IMR-90 (cell line): Measurements from ENCODE around the gene EML6. TPM values are rescaled to one million over a fixed set of nuclear protein-coding genes. Genes with fewer than 3 reads are reported as not detected.

Experiments used
- ATAC-seq: fragments of 200-7000 bp; cut with Tn5 transposase; 2 replicates; pipeline ENCODE4 v1.9.1; 2020; ENCODE audit warnings: low read depth, mild to moderate bottlenecking, moderate library complexity
- BruUV-seq: library from RNA; stranded (reverse); fragments of 400-500 nt; replicated peaks from 2 replicates; lab custom pipeline; 2021; lab: Mats Ljungman, UMichigan
- CTCF ChIA-PET: fragments of 300-600 bp; formaldehyde crosslinking; extraction: SDS; loops from one replicate; lab custom pipeline; 2021; ENCODE audit warnings: antibody characterized with exemption; lab: Yijun Ruan, JAX
- POLR2A ChIA-PET: fragments of 300-600 bp; sonication (Branson Sonifier 250); formaldehyde crosslinking; loops from one replicate; lab custom pipeline; 2022; ENCODE audit warnings: antibody characterized with exemption; ENCODE audit not compliant: unreplicated experiment; lab: Charles Lee
- DNase-seq: peaks from one replicate; pipeline ENCODE4 v3.0.0; 2013
- H2AFZ ChIP-seq: replicated peaks from 2 replicates; pipeline ENCODE3; 2013; ENCODE audit warnings: low read length, mild to moderate bottlenecking; ENCODE audit not compliant: poor library complexity
- H2AK5ac ChIP-seq: 2 replicates; pipeline ENCODE4 v1.6.1; 2013; ENCODE audit warnings: low read depth, low read length, inconsistent platforms
- H2AK9ac ChIP-seq: replicated peaks from 2 replicates; pipeline ENCODE3; 2013; ENCODE audit warnings: mild to moderate bottlenecking, low read depth, low read length, moderate library complexity; ENCODE audit not compliant: poor library complexity
- H2BK120ac ChIP-seq: 2 replicates; pipeline ENCODE4 v1.6.1; 2013; ENCODE audit warnings: low read depth, low read length, inconsistent platforms
- H2BK15ac ChIP-seq: 3 replicates; pipeline ENCODE4 v1.6.1; 2013; ENCODE audit warnings: low read depth, low read length, inconsistent platforms
- H2BK20ac ChIP-seq: 2 replicates; pipeline ENCODE4 v1.6.1; 2013; ENCODE audit warnings: low read depth, mild to moderate bottlenecking, inconsistent platforms, low read length, moderate library complexity
- H2BK5ac ChIP-seq: 2 replicates; pipeline ENCODE4 v1.6.1; 2013; ENCODE audit warnings: mild to moderate bottlenecking, low read depth, low read length, inconsistent platforms; ENCODE audit not compliant: poor library complexity, severe bottlenecking
- H3K14ac ChIP-seq: replicated peaks from 2 replicates; pipeline ENCODE4 v1.6.1; 2013; ENCODE audit warnings: low read depth, low read length, inconsistent platforms
- H3K18ac ChIP-seq: 2 replicates; pipeline ENCODE4 v1.6.1; 2013; ENCODE audit warnings: low read depth, low read length, control low read depth
- H3K23ac ChIP-seq: 2 replicates; pipeline ENCODE4 v1.6.1; 2013; ENCODE audit warnings: low read depth, low read length, inconsistent platforms
- H3K27ac ChIP-seq: 2 replicates; pipeline ENCODE4 v1.5.1; 2013; ENCODE audit warnings: mild to moderate bottlenecking, control low read depth, low read length; ENCODE audit not compliant: insufficient read depth
- H3K27me3 ChIP-seq: 2 replicates; pipeline ENCODE4 v1.6.1; 2013; ENCODE audit warnings: low read length; ENCODE audit not compliant: control insufficient read depth, insufficient read depth
- H3K36me3 ChIP-seq: 2 replicates; pipeline ENCODE4 v1.6.1; 2013; ENCODE audit warnings: low read length, mixed read lengths; ENCODE audit not compliant: control insufficient read depth, insufficient read depth
- H3K4ac ChIP-seq: 2 replicates; pipeline ENCODE4 v1.6.1; 2013; ENCODE audit warnings: low read depth, low read length, inconsistent platforms
- H3K4me1 ChIP-seq: 2 replicates; pipeline ENCODE4 v1.6.1; 2013; ENCODE audit warnings: low read length, mixed read lengths; ENCODE audit not compliant: control insufficient read depth, insufficient read depth
- H3K4me2 ChIP-seq: 2 replicates; pipeline ENCODE4 v1.6.1; 2013; ENCODE audit warnings: low read depth, mild to moderate bottlenecking, control low read depth, low read length, moderate library complexity
- H3K4me3 ChIP-seq: 2 replicates; pipeline ENCODE4 v1.5.1; 2013; ENCODE audit warnings: low read depth, mild to moderate bottlenecking, control low read depth, low read length, moderate library complexity; ENCODE audit not compliant: insufficient read depth
- H3K56ac ChIP-seq: 2 replicates; pipeline ENCODE4 v1.6.1; 2013; ENCODE audit warnings: low read length, inconsistent platforms; ENCODE audit not compliant: insufficient read depth; ENCODE audit errors: extremely low read depth
- H3K79me1 ChIP-seq, 2 experiments: 2 replicates each; pipeline ENCODE4 v1.6.1; 2013; ENCODE audit warnings: low read length in 2 of 2, inconsistent platforms in 1 of 2, low read depth in 1 of 2
- H3K9ac ChIP-seq: 2 replicates; pipeline ENCODE4 v1.6.1; 2013; ENCODE audit warnings: low read depth, low read length, control low read depth
- H3K9me1 ChIP-seq: 2 replicates; pipeline ENCODE4 v1.6.1; 2013; ENCODE audit warnings: low read length, inconsistent platforms; ENCODE audit not compliant: insufficient read depth
- H3K9me3 ChIP-seq: 2 replicates; pipeline ENCODE4 v1.6.1; 2013; ENCODE audit warnings: low read length; ENCODE audit not compliant: control insufficient read depth, insufficient read depth
- H4K20me1 ChIP-seq: 2 replicates; pipeline ENCODE4 v1.6.1; 2013; ENCODE audit warnings: low read length, inconsistent platforms; ENCODE audit not compliant: insufficient read depth
- H4K5ac ChIP-seq: 2 replicates; pipeline ENCODE4 v1.6.1; 2013; ENCODE audit warnings: mild to moderate bottlenecking, low read depth, low read length, control low read depth
- H4K8ac ChIP-seq, 2 experiments: 2 replicates each; pipeline ENCODE4 v1.6.1; 2013; ENCODE audit warnings: low read depth in 2 of 2, low read length in 2 of 2, control low read depth in 1 of 2, inconsistent platforms in 1 of 2
- H4K91ac ChIP-seq: 2 replicates; pipeline ENCODE4 v1.6.1; 2013; ENCODE audit warnings: low read depth, low read length, inconsistent platforms; ENCODE audit not compliant: insufficient read depth
- BHLHE40 ChIP-seq: fragments of 150-350 bp; IDR thresholded peaks from 2 replicates; pipeline ENCODE4 v1.6.1; 2016; ENCODE audit warnings: mild to moderate bottlenecking, low read depth, low read length
- MAFK ChIP-seq: IDR thresholded peaks from 2 replicates; pipeline ENCODE4 v1.6.1; 2012; ENCODE audit warnings: low read depth, low read length, improper control_type of control experiment
- WGBS, 2 experiments: methylation state at CpG; one replicate each; pipeline versions ENCODE4 v1.1.5 to v1.1.7; 2013; ENCODE audit warnings: missing lambda C conversion rate in 2 of 2; ENCODE audit not compliant: insufficient read length in 1 of 2; ENCODE audit errors: extremely low coverage in 2 of 2; 5-methylcytosine and 5-hydroxymethylcytosine counted together
- dilution Hi-C: fragments of 300-500 bp; cut with HindIII; formaldehyde crosslinking; loops from one replicate; pipeline ENCODE4 v1.14.3; 2018; ENCODE audit warnings: low sequenced_read_pairs; ENCODE audit not compliant: unreplicated experiment
- in situ Hi-C: fragments of 300-500 bp; cut with MboI; formaldehyde crosslinking; loops from 3 replicates; pipeline ENCODE4 v1.14.3; 2019; ENCODE audit warnings: low sequenced_read_pairs, inconsistent platforms, mixed read lengths
- intact Hi-C: fragments of 100-400 bp; cut with micrococcal nuclease; formaldehyde crosslinking; loops from 2 replicates; pipeline ENCODE4 v1.10.0; 2022
- polyA plus RNA-seq, 3 experiments: library from polyadenylated mRNA; depleted of rRNA; stranded (reverse); fragments of >200 nt; gene quantifications; 2 replicates each; pipeline ENCODE4 v1.2.3, GENCODE V29; 2012; ENCODE audit warnings: low replicate concordance in 1 of 3
- total RNA-seq: library from RNA; depleted of rRNA; stranded (reverse); fragments of >200 nt; gene quantifications from 2 replicates; pipeline ENCODE4 v1.2.3, GENCODE V29; 2012

Gene EML6
- total and polyA plus RNA-seq, 2 of the 4 experiments (the other 2 are of a cell fraction) = 0.18 to 0.19 TPM

- WGBS, 2 experiments = 51% methylated on average over 3 of the region's 10 CpGs; no CpG with 5 or more reads in 1 of the 2 experiments
- H3K9me3 ChIP-seq = peaks cover 7% of the 10 kb centered on the region
- no peak overlapping the region for H4K8ac ChIP-seq
- H3K23ac ChIP-seq = no peak overlapping the region
- DNase-seq (peak; percentile 44), ATAC-seq (no peak)
- no peak overlapping the region for H2BK20ac ChIP-seq
- H3K4me1 ChIP-seq = no peaks in the 10 kb centered on the region
- H3K4ac ChIP-seq = no peak overlapping the region
- no peak overlapping the region for H2BK15ac ChIP-seq
- TF ChIP-seq BHLHE40 (no peak), MAFK (peak; percentile 55)
- no TSS peak for BruUV-seq
- no peak overlapping the region for H3K9ac ChIP-seq
- no peak overlapping the region for H2BK120ac ChIP-seq
- CTCF ChIA-PET = no interaction called here
- no peak overlapping the region for H2AFZ ChIP-seq
- H3K27ac ChIP-seq = no peak overlapping the region
- dilution Hi-C loops (no loop called here), intact Hi-C loops (no loop called here), in situ Hi-C loops (no loop called here)
- H4K5ac ChIP-seq = no peak overlapping the region
- H3K9me1 ChIP-seq = no peaks in the 10 kb centered on the region
- no peak overlapping the region for H2AK5ac ChIP-seq
- H2BK5ac ChIP-seq = no peak overlapping the region
- H3K18ac ChIP-seq = no peak overlapping the region
- no peak overlapping the region for H3K14ac ChIP-seq
- POLR2A ChIA-PET = no interaction called here
- no peaks in the 10 kb centered on the region for H3K36me3 ChIP-seq
- H3K79me1 ChIP-seq = no peaks in the 10 kb centered on the region
- H3K27me3 ChIP-seq = no peaks in the 10 kb centered on the region
- no peaks in the 10 kb centered on the region for H4K20me1 ChIP-seq
- H4K91ac ChIP-seq = no peak overlapping the region
- no peak overlapping the region for H3K4me3 ChIP-seq
- H2AK9ac ChIP-seq = no peak overlapping the region
- no peak overlapping the region for H3K56ac ChIP-seq
- no peak overlapping the region for H3K4me2 ChIP-seq
Observed at GRCh38 chr2:54771166-54771885, 47.9 kb downstream of the EML6 start.
